Suprapubic skin (tissue), 4 donors: ENCODE results near the gene CCDC190. TPM values are rescaled to one million over a fixed set of nuclear protein-coding genes. Genes with fewer than 3 reads are reported as not detected.

Experiments
- DNase-seq, 2 donors: peaks; one replicate each; pipeline ENCODE4 v3.0.0-alpha.2; 2019; ENCODE audit warnings: low spot score in 2 of 2
- H3K27ac ChIP-seq: fragments of 200-600 bp; sonication (generic); one replicate; pipeline ENCODE4 v1.5.1; 2019
- H3K27me3 ChIP-seq: fragments of 200-600 bp; sonication (generic); one replicate; pipeline ENCODE4 v1.5.1; 2019
- H3K36me3 ChIP-seq: fragments of 200-600 bp; sonication (generic); one replicate; pipeline ENCODE4 v1.5.1; 2019
- H3K4me1 ChIP-seq: fragments of 200-600 bp; sonication (generic); one replicate; pipeline ENCODE4 v1.5.1; 2019
- H3K4me3 ChIP-seq: fragments of 200-600 bp; sonication (generic); one replicate; pipeline ENCODE4 v1.5.1; 2019; ENCODE audit warnings: mild to moderate bottlenecking
- H3K9me3 ChIP-seq: fragments of 200-600 bp; sonication (generic); one replicate; pipeline ENCODE4 v1.5.1; 2019
- EP300 ChIP-seq: sonication (generic); formaldehyde crosslinking; IDR thresholded peaks from one replicate; pipeline ENCODE4 v1.6.1; 2017; ENCODE audit warnings: antibody characterized with exemption
- POLR2A ChIP-seq, 2 donors: fragments of 450-650 bp; IDR thresholded peaks; one replicate each; pipeline ENCODE4 v1.6.1; 2017; ENCODE audit warnings: antibody characterized with exemption in 2 of 2, mild to moderate bottlenecking in 2 of 2, moderate library complexity in 2 of 2
- POLR2AphosphoS5 ChIP-seq, 3 donors: sonication (generic); formaldehyde crosslinking; IDR thresholded peaks; one replicate each; pipeline ENCODE4 v1.6.1; 2017; ENCODE audit warnings: antibody characterized with exemption in 3 of 3
- WGBS: methylation state at CpG from one replicate; pipeline ENCODE4 v1.1.5; 2018; 5-methylcytosine and 5-hydroxymethylcytosine counted together
- total RNA-seq, 4 donors: library from RNA; depleted of rRNA; stranded (reverse); fragments of >200 nt; gene quantifications; one replicate each; pipeline ENCODE4 v1.1.0, GENCODE V29; 2016
- TF ChIP-seq, protein P1 (sequence below), 2 donors: fragments of 200-600 bp in 1 of 2; fragments of 450-650 bp in 1 of 2; sonication (generic) in 1 of 2; IDR thresholded peaks; one replicate each; pipeline ENCODE4 v1.5.1; 2016 to 2019; ENCODE audit warnings: antibody characterized with exemption in 2 of 2, mild to moderate bottlenecking in 1 of 2, moderate library complexity in 1 of 2

CCDC190 gene
- total RNA-seq, 4 donors from 2014 or later: not detected

DNA sequence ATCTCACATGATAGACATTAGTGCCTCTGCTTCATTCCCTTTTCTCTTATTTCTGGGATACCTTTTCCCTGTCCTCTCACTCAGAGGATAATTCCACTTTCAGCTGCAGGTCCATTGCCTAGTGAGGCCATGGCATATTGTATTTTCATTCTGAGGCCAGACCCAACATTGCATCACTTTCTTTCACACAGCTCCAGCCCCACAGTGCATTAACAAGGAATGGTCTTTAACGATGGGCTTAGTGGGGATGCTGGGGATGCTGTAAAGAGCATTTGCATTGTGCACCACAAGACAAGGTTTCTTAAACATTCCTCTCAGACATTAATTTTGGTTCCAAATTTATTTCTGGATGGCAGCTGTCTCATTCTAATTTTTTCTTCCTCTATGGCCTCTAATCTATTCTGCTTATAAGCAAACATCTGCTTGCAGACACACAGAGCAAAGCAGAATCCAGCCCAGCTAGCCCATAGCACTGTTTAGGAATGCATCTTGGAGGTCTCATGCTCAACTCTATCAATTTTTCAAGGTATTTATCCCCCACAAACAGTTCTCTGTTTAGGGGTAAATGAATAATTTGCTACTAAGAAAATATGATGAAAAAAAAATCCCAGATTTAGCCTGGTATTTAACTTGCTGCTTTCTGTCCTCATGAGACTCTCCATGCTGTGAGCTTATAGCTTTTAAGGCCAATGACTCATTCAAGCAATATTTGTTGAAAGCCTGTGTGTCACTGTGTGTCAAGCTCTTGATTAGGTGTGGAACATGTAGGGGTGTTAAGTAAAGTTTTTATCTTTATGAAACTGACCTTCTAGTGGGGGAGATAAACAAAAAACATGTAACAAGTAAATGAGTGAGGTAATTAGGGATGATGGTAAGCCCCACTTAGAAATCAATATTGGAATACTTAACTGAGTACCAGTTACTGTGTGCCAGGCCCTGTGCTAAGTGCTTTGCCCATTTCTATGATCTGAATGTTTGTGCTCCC is 44.5 kb upstream of the CCDC190 start:
- Histone ChIP-seq H3K4me3 (no peak overlapping the region), H3K36me3 (no peaks in the 10 kb centered on the region), H3K27ac (no peak overlapping the region), H3K9me3 (no peaks in the 10 kb centered on the region), H3K4me1 (peaks cover 4% of the 10 kb centered on the region), H3K27me3 (no peaks in the 10 kb centered on the region)
- TF ChIP-seq, protein P1, sequence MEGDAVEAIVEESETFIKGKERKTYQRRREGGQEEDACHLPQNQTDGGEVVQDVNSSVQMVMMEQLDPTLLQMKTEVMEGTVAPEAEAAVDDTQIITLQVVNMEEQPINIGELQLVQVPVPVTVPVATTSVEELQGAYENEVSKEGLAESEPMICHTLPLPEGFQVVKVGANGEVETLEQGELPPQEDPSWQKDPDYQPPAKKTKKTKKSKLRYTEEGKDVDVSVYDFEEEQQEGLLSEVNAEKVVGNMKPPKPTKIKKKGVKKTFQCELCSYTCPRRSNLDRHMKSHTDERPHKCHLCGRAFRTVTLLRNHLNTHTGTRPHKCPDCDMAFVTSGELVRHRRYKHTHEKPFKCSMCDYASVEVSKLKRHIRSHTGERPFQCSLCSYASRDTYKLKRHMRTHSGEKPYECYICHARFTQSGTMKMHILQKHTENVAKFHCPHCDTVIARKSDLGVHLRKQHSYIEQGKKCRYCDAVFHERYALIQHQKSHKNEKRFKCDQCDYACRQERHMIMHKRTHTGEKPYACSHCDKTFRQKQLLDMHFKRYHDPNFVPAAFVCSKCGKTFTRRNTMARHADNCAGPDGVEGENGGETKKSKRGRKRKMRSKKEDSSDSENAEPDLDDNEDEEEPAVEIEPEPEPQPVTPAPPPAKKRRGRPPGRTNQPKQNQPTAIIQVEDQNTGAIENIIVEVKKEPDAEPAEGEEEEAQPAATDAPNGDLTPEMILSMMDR (IDR thresholded peaks at IDR 0.05): no peak
- TF ChIP-seq POLR2AphosphoS5 (IDR thresholded peaks at IDR 0.05) (no peak), POLR2A (IDR thresholded peaks at IDR 0.05) (no peak), EP300 (no peak)
- DNase-seq: no peak
- WGBS: 68% methylated on average over 1 of the region's 1 CpG

DNA sequence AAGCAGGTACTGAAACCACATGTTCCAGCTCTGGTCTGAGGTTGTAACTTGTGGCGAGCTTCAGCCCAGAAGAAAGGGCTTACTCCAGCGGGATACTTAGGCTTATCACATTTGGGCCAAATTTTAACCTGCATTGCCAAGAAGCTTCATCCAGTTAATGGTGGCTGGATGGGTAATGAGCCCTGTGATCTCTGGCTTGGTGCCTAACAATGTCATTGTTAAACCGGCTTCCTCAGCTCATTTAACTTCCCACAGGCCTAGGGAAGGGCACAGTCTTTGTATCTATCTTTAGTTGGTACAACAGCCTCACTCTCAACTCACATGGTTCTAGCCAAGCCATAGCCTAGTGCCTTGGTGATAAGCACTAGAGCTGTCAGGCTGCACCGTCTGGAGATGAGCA is 43.6 kb upstream of the CCDC190 start:
- Histone ChIP-seq H3K27ac (no peak overlapping the region), H3K4me1 (peaks cover 4% of the 10 kb centered on the region), H3K27me3 (no peaks in the 10 kb centered on the region), H3K36me3 (no peaks in the 10 kb centered on the region), H3K4me3 (no peak overlapping the region), H3K9me3 (no peaks in the 10 kb centered on the region)
- TF ChIP-seq, protein P1 (IDR thresholded peaks at IDR 0.05): no peak
- TF ChIP-seq POLR2A (IDR thresholded peaks at IDR 0.05): no peak
- TF ChIP-seq POLR2AphosphoS5 (IDR thresholded peaks at IDR 0.05): no peak
- no peak for TF ChIP-seq EP300
- 55% methylated on average over 4 of the region's 4 CpGs for WGBS
- no peak for DNase-seq

DNA sequence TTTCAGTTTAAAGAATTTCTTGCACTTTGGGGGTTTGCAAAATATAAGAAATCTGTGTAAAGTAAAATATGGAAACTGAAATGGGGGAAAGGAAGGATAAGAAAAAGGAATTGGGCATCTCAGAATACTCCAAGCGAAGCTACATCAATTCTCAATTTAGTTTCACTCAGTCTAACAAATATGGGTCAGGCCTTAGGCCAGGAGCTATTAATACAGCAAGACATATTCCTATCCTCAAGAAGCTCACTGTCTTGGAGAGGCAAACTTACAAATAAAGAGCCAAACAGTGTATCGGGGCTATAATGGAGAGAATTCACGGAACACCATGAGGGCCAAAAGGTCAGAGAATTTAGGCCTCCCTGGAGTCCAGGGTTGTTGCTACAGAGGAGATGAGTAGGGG is 43.0 kb upstream of the CCDC190 start:
- WGBS: 86% methylated on average over 3 of the region's 3 CpGs
- no peak overlapping the region for H3K27ac ChIP-seq
- no peak overlapping the region for H3K4me3 ChIP-seq
- peaks cover 4% of the 10 kb centered on the region for H3K4me1 ChIP-seq
- DNase-seq: no peak
- H3K36me3 ChIP-seq: no peaks in the 10 kb centered on the region
- no peaks in the 10 kb centered on the region for H3K27me3 ChIP-seq
- H3K9me3 ChIP-seq: no peaks in the 10 kb centered on the region
- TF ChIP-seq POLR2A (IDR thresholded peaks at IDR 0.05) (no peak), EP300 (no peak), POLR2AphosphoS5 (IDR thresholded peaks at IDR 0.05) (no peak)
- TF ChIP-seq, protein P1 (IDR thresholded peaks at IDR 0.05): no peak

DNA sequence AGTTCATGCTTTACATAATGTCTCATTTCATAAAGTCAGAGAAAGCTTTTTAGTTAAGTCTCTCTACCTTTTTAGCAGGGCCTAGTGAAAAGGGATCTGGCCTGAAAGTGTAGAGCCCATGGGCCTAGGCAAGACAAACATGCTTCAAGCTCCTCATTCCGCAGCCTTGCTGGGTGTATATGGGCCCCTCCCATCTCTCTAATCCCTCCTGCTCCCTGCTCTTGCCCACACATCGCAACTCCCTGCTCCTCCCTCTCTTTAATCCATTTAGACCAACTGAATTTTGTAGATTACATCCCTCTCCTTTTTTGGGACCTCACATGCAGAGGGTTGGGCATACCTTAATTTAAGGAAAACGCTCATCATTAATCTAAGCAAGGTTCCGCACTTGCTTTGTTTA is 42.3 kb upstream of the CCDC190 start:
- DNase-seq: no peak
- Histone ChIP-seq H3K27me3 (no peaks in the 10 kb centered on the region), H3K36me3 (no peaks in the 10 kb centered on the region), H3K4me3 (no peak overlapping the region), H3K27ac (no peak overlapping the region), H3K9me3 (no peaks in the 10 kb centered on the region), H3K4me1 (peaks cover 4% of the 10 kb centered on the region)
- TF ChIP-seq POLR2A (IDR thresholded peaks at IDR 0.05) (no peak), EP300 (no peak), POLR2AphosphoS5 (IDR thresholded peaks at IDR 0.05) (no peak)
- TF ChIP-seq, protein P1 (IDR thresholded peaks at IDR 0.05): no peak
- 87% methylated on average over 4 of the region's 4 CpGs for WGBS

DNA sequence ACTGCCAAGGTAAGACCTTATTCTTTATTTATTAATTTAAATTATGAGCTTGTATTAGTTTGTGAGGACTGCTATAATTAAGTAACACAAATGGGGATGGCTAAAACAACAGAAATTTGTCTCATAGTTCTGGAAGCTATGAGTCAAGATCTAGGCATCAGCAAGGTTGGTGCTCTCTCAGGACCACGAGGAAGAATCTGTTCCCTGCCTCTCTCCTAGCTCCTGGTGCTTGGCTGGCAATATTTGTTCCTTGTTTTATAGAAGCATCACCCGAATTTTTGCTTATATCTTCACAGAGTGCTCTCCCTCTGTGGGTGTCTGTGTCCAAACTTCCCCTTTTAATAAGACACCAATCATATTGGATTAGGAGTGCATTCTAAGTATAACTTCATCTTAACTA is 41.4 kb upstream of the CCDC190 start:
- H3K27ac ChIP-seq: no peak overlapping the region
- TF ChIP-seq EP300 (no peak), POLR2AphosphoS5 (IDR thresholded peaks at IDR 0.05) (no peak)
- DNase-seq: no peak
- H3K4me3 ChIP-seq: no peak overlapping the region
- no peaks in the 10 kb centered on the region for H3K36me3 ChIP-seq
- H3K4me1 ChIP-seq: peaks cover 4% of the 10 kb centered on the region
- 79% methylated on average over 2 of the region's 2 CpGs for WGBS
- H3K9me3 ChIP-seq: no peaks in the 10 kb centered on the region
- no peaks in the 10 kb centered on the region for H3K27me3 ChIP-seq
